GM21786 (cell line): ENCODE results near the gene RNF217.
"Not testable (repeated sequence)": the region's sequence is repeated elsewhere in the genome, so short reads cannot be mapped to it uniquely, and the experiment has no call there.

ENCODE experiments used
- ATAC-seq: cut with Tn5 transposase; IDR thresholded peaks from one replicate; pipeline ENCODE4 v1.9.1; 2021; ENCODE audit not compliant: unreplicated experiment

The RNF217 gene

GRCh38 chr6:125050663-125051318, 88.6 kb downstream of the RNF217 start:
- ATAC-seq, result no peak

GRCh38 chr6:125053809-125054208, 91.6 kb downstream of the RNF217 start:
- no peak for ATAC-seq

- no peak for ATAC-seq
These were observed 92.1 kb downstream of the RNF217 start for GRCh38 chr6:125054331-125054730.

- ATAC-seq, result no peak
These were observed 95.4 kb downstream of the RNF217 start for GRCh38 chr6:125057392-125058246.

GRCh38 chr6:125058546-125058945, 96.3 kb downstream of the RNF217 start:
- ATAC-seq, result no peak

- ATAC-seq, result no peak
These were observed 101.1 kb downstream of the RNF217 start for GRCh38 chr6:125063307-125063706.

GRCh38 chr6:125066140-125066539, 103.9 kb downstream of the RNF217 start:
- ATAC-seq, result no peak

GRCh38 chr6:125066964-125067363, 104.7 kb downstream of the RNF217 start:
- no peak for ATAC-seq

GRCh38 chr6:125067552-125067951, 105.3 kb downstream of the RNF217 start:
- no peak for ATAC-seq

- ATAC-seq, result no peak
These were observed 110.8 kb downstream of the RNF217 start for GRCh38 chr6:125073071-125073470.

- ATAC-seq, result no peak
These were observed 111.9 kb downstream of the RNF217 start for GRCh38 chr6:125074120-125074519.

- not testable (repeated sequence) for ATAC-seq
These were observed 112.8 kb downstream of the RNF217 start for GRCh38 chr6:125075073-125075472.

GRCh38 chr6:125075741-125076481, 113.7 kb downstream of the RNF217 start:
- ATAC-seq, result no peak

- no peak for ATAC-seq
These were observed 114.2 kb downstream of the RNF217 start for GRCh38 chr6:125076482-125076742.

GRCh38 chr6:125077453-125077852, 115.2 kb downstream of the RNF217 start:
- no peak for ATAC-seq

GRCh38 chr6:125078602-125079321, 116.5 kb downstream of the RNF217 start:
- ATAC-seq, result no peak

- no peak for ATAC-seq
These were observed 120.9 kb downstream of the RNF217 start for GRCh38 chr6:125082908-125083683.

GRCh38 chr6:125083684-125083990, 121.4 kb downstream of the RNF217 start:
- no peak for ATAC-seq

- ATAC-seq, result no peak
These were observed 124.5 kb downstream of the RNF217 start for GRCh38 chr6:125086716-125087115.

- ATAC-seq, result no peak
These were observed 126.7 kb downstream of the RNF217 start for GRCh38 chr6:125088963-125089362.

GRCh38 chr6:125094563-125094962, 132.3 kb downstream of the RNF217 start:
- no peak for ATAC-seq
